ENCODE measurements around the gene MGLL.

MGLL gene

GRCh38 chr3:127851899-127852298, 29.6 kb upstream of the MGLL start:
- no peaks in the 10 kb centered on the region for H3F3A ChIP-seq (ENCODE audit: insufficient read depth, low read length)
- H3K27me3 ChIP-seq (ENCODE audit: insufficient read depth, low read length) = no peaks in the 10 kb centered on the region
- no peak overlapping the region for H3K4me3 ChIP-seq (ENCODE audit: low read depth, low read length, poor library complexity, severe bottlenecking)
- no peaks in the 10 kb centered on the region for H3K36me3 ChIP-seq (ENCODE audit: insufficient read depth, low read length)
- H3K4me2 ChIP-seq (ENCODE audit: low read length) = no peak overlapping the region
- no peak overlapping the region for H3K27ac ChIP-seq (ENCODE audit: low read depth, low read length, poor library complexity, severe bottlenecking)
- H3K9me2 ChIP-seq (ENCODE audit: low read depth, low read length) = no peaks in the 10 kb centered on the region
- H3K9ac ChIP-seq (ENCODE audit: low read length) = no peak overlapping the region
- no peaks in the 10 kb centered on the region for H4K20me1 ChIP-seq (ENCODE audit: insufficient read depth, low read length)
- H2AFZ ChIP-seq (ENCODE audit: low read length) = no peak overlapping the region
- H3K4me1 ChIP-seq (ENCODE audit: insufficient read depth, low read length, severe bottlenecking) = peaks cover 3% of the 10 kb centered on the region
- TF ChIP-seq CTCF (IDR thresholded peaks at IDR 0.05; ENCODE audit: low read length) = no peak
- no peak for TF ChIP-seq EZH2 (IDR thresholded peaks at IDR 0.05; ENCODE audit: borderline replicate concordance, low read length)
- H3K79me2 ChIP-seq (ENCODE audit: insufficient read depth, low read length) = no peaks in the 10 kb centered on the region
- no peaks in the 10 kb centered on the region for H3K9me3 ChIP-seq (ENCODE audit: low read length)

- H3K36me3 ChIP-seq (ENCODE audit: insufficient read depth, low read length) = no peaks in the 10 kb centered on the region
- H3K9me3 ChIP-seq (ENCODE audit: low read length) = no peaks in the 10 kb centered on the region
- H3K79me2 ChIP-seq (ENCODE audit: insufficient read depth, low read length) = no peaks in the 10 kb centered on the region
- no peak overlapping the region for H3K9ac ChIP-seq (ENCODE audit: low read length)
- H3K27me3 ChIP-seq (ENCODE audit: insufficient read depth, low read length) = peaks cover 3% of the 10 kb centered on the region; the same call in 1 of the 2 replicates
- TF ChIP-seq CTCF (IDR thresholded peaks at IDR 0.05; ENCODE audit: low read length) = no peak
- TF ChIP-seq EZH2 (IDR thresholded peaks at IDR 0.05; ENCODE audit: borderline replicate concordance, low read length) = no peak
- H3K4me1 ChIP-seq (ENCODE audit: insufficient read depth, low read length, severe bottlenecking) = peaks cover 3% of the 10 kb centered on the region
- H3K4me3 ChIP-seq (ENCODE audit: low read depth, low read length, poor library complexity, severe bottlenecking) = no peak overlapping the region
- H2AFZ ChIP-seq (ENCODE audit: low read length) = no peak overlapping the region
- no peaks in the 10 kb centered on the region for H3K9me2 ChIP-seq (ENCODE audit: low read depth, low read length)
- no peak overlapping the region for H3K4me2 ChIP-seq (ENCODE audit: low read length)
- no peaks in the 10 kb centered on the region for H4K20me1 ChIP-seq (ENCODE audit: insufficient read depth, low read length)
- H3F3A ChIP-seq (ENCODE audit: insufficient read depth, low read length) = no peaks in the 10 kb centered on the region
- H3K27ac ChIP-seq (ENCODE audit: low read depth, low read length, poor library complexity, severe bottlenecking) = no peak overlapping the region
These were observed 27.1 kb upstream of the MGLL start for GRCh38 chr3:127849368-127849767.

GRCh38 chr3:127848131-127849129, 26.1 kb upstream of the MGLL start:
- Histone ChIP-seq H3K4me3 (ENCODE audit: low read depth, low read length, poor library complexity, severe bottlenecking) (no peak overlapping the region), H3K9me2 (ENCODE audit: low read depth, low read length) (no peaks in the 10 kb centered on the region), H2AFZ (ENCODE audit: low read length) (no peak overlapping the region), H3K9ac (ENCODE audit: low read length) (no peak overlapping the region), H3K9me3 (ENCODE audit: low read length) (no peaks in the 10 kb centered on the region), H3K27ac (ENCODE audit: low read depth, low read length, poor library complexity, severe bottlenecking) (no peak overlapping the region), H3K36me3 (ENCODE audit: insufficient read depth, low read length) (no peaks in the 10 kb centered on the region), H3K27me3 (ENCODE audit: insufficient read depth, low read length) (peaks cover 3% of the 10 kb centered on the region; the same call in 1 of the 2 replicates), H3K4me1 (ENCODE audit: insufficient read depth, low read length, severe bottlenecking) (no peaks in the 10 kb centered on the region), H3F3A (ENCODE audit: insufficient read depth, low read length) (no peaks in the 10 kb centered on the region), H4K20me1 (ENCODE audit: insufficient read depth, low read length) (no peaks in the 10 kb centered on the region), H3K4me2 (ENCODE audit: low read length) (no peak overlapping the region), H3K79me2 (ENCODE audit: insufficient read depth, low read length) (no peaks in the 10 kb centered on the region)
- TF ChIP-seq CTCF (IDR thresholded peaks at IDR 0.05; ENCODE audit: low read length) (no peak), EZH2 (IDR thresholded peaks at IDR 0.05; ENCODE audit: borderline replicate concordance, low read length) (no peak)

Data from OCI-LY1 (cell line).